ENCODE measurements around the gene CAMTA1. TPM values are rescaled to one million over a fixed set of nuclear protein-coding genes. Genes with fewer than 3 reads are reported as not detected.
A peak's percentile ranks its signal among the peaks of the same experiment; 100 is the strongest.

The CAMTA1 gene
- total RNA-seq, 6 donors from 2014 or later: 38.8 to 74.0 (median 46.1) TPM

DNA sequence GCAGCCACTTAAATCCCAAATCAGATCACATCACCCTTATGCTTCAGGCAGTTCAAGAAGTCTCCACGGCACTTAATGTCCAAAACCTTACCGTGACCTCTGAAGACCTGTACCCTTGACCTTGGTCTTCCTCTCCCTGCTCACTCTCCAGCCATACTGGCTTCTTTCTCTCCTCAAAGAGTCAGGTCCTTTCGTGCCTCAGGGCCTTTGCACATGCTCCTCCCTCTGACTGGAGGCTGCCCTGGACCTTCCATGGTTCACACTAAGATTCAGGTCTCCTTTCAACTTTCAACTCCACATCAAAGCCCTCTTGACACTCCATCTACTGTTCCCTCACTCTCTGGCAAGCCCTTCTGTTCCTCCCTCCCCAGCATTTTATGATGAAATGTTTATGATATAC is 695.9 kb downstream of the CAMTA1 start:
- H3K27ac ChIP-seq: no peak overlapping the region
- no peak for DNase-seq
- H3K4me3 ChIP-seq: no peak overlapping the region
- no peaks in the 10 kb centered on the region for H3K36me3 ChIP-seq
- 62 to 91% methylated on average over 3 of the region's 3 CpGs for WGBS, 2 donors
- no peak for ATAC-seq (ENCODE audit: low FRiP score in 2 of 2)
- TF ChIP-seq POLR2A (IDR thresholded peaks at IDR 0.05): no peak
- TF ChIP-seq POLR2AphosphoS5 (IDR thresholded peaks at IDR 0.05): no peak
- TF ChIP-seq, protein P1, sequence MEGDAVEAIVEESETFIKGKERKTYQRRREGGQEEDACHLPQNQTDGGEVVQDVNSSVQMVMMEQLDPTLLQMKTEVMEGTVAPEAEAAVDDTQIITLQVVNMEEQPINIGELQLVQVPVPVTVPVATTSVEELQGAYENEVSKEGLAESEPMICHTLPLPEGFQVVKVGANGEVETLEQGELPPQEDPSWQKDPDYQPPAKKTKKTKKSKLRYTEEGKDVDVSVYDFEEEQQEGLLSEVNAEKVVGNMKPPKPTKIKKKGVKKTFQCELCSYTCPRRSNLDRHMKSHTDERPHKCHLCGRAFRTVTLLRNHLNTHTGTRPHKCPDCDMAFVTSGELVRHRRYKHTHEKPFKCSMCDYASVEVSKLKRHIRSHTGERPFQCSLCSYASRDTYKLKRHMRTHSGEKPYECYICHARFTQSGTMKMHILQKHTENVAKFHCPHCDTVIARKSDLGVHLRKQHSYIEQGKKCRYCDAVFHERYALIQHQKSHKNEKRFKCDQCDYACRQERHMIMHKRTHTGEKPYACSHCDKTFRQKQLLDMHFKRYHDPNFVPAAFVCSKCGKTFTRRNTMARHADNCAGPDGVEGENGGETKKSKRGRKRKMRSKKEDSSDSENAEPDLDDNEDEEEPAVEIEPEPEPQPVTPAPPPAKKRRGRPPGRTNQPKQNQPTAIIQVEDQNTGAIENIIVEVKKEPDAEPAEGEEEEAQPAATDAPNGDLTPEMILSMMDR (IDR thresholded peaks at IDR 0.05): no peak
- TF ChIP-seq EP300 (IDR thresholded peaks at IDR 0.05): no peak
- H3K27me3 ChIP-seq: no peaks in the 10 kb centered on the region
- H3K4me1 ChIP-seq: peaks cover 3 to 17% (median 11%) of the 10 kb centered on the region in 4 donors
- no peaks in the 10 kb centered on the region for H3K9me3 ChIP-seq

DNA sequence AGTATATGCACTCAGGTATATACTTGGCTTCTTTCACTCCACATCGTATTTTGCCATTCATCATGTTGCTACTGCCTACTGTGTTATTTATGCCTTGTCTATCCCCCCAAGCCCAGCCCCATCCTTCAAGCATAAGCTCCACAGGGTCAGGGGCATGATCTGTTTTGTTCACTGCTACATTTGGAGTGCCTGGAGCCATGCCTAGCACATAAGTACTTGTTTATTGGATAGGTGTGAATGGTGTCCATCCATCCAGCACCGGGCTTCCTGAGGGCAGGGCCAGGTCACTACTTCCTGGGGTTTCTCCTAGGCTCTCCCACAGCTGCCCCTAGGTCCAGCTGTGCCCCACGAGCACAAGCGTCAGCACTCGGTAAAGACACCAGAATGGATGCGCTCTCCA is 696.8 kb downstream of the CAMTA1 start:
- H3K27me3 ChIP-seq: no peaks in the 10 kb centered on the region
- H3K36me3 ChIP-seq: no peaks in the 10 kb centered on the region
- H3K27ac ChIP-seq: no peak overlapping the region
- DNase-seq: no peak
- H3K9me3 ChIP-seq: no peaks in the 10 kb centered on the region
- TF ChIP-seq EP300 (IDR thresholded peaks at IDR 0.05) (no peak), POLR2A (IDR thresholded peaks at IDR 0.05) (no peak), POLR2AphosphoS5 (IDR thresholded peaks at IDR 0.05) (no peak)
- TF ChIP-seq, protein P1 (IDR thresholded peaks at IDR 0.05): no peak
- H3K4me1 ChIP-seq: peaks cover 3 to 17% (median 11%) of the 10 kb centered on the region in 4 donors
- ATAC-seq (ENCODE audit: low FRiP score in 2 of 2): no peak
- 74 to 75% methylated on average over 6 of the region's 6 CpGs for WGBS, 2 donors
- H3K4me3 ChIP-seq: no peak overlapping the region

DNA sequence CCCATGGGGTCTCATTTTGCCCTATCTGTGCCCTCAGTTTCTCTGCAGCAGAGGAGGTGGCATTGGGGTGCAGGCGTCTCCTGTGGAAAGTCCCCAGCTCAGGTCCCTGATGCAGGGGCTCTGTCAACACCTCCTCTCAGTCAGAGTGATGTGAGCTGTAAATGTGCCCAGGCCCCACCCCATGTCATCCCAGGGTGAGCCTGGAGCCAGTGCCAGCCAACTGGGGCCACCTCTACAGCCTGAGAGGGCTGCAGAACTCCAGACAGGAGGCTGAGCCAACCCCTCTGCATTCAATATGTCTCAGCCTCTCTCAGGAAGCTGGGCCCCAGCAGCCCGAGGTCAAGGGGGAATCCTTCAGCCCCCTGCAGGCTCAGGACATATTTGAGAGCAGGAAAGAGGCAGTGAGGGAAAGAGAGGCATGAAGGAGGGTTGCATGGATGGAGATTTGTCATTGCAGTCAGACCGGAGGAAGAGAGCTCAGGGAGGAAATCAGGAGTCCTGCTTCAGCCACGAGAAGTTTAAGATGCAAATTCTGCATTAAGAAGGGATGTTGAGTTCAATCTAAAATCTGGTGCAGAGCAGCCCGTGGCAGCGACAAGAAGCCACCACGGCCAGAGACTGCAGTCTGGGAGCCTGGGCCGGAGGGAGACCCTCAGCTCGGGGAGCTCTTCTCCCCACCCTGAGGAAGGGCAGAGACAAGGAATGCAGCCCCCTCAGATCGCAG is 697.7 kb downstream of the CAMTA1 start:
- Histone ChIP-seq H3K4me3 (no peak overlapping the region), H3K9me3 (no peaks in the 10 kb centered on the region), H3K27ac (no peak overlapping the region), H3K4me1 (peaks cover 3 to 13% (median 10%) of the 10 kb centered on the region in 4 donors), H3K36me3 (no peaks in the 10 kb centered on the region), H3K27me3 (no peaks in the 10 kb centered on the region)
- ATAC-seq (ENCODE audit: low FRiP score in 2 of 2) (no peak), DNase-seq (no peak)
- TF ChIP-seq EP300 (IDR thresholded peaks at IDR 0.05) (no peak), POLR2AphosphoS5 (IDR thresholded peaks at IDR 0.05) (no peak), POLR2A (IDR thresholded peaks at IDR 0.05) (no peak)
- TF ChIP-seq, protein P1 (IDR thresholded peaks at IDR 0.05): no peak
- WGBS, 2 donors: 65 to 68% methylated on average over 9 to 10 of the region's 10 CpGs

DNA sequence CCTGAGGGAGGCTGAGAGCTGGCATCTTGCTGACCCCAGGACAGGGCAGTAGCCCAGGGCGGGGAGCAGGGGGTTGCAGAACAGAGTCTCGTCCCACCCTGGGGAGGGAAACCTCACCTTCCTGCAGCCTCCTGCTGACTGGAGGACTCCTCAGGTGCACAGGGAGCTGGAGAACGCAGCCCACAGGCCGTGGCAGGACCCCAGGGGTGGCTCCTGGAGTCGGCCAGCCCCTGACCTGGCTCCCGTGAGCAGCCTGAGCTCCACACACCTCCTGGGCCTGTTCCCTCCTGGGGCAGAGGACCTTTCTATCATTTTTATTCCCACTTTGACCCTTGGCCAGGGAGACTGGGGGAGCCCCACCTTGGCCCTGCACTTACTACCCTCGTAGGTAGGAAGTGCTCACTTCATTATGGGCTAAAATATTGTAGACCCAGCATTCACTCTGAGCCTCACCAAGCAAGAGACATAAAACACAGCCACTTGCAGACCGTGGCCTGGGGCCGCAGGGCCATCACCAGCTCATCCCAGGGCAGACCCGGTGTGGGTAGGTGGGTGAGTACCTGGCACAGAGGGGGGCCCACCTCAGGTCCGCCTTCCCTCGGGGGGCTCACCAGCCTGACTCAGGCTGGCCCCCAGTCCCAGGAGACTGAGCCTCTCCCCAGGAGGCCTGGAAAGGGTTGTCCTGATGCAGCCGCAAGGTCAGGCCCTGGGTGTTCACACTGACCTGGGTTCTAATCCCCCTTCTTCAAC is 698.6 kb downstream of the CAMTA1 start:
- TF ChIP-seq, protein P1 (IDR thresholded peaks at IDR 0.05): no peak
- TF ChIP-seq POLR2A (IDR thresholded peaks at IDR 0.05): no peak
- no peak for TF ChIP-seq EP300 (IDR thresholded peaks at IDR 0.05)
- no peak for TF ChIP-seq POLR2AphosphoS5 (IDR thresholded peaks at IDR 0.05)
- H3K36me3 ChIP-seq: no peaks in the 10 kb centered on the region
- 67 to 84% methylated on average over 1 to 13 of the region's 13 CpGs for WGBS, 2 donors
- DNase-seq (peak in 1 of 2 donors; percentile 47), ATAC-seq (ENCODE audit: low FRiP score in 2 of 2) (no peak)
- no peaks in the 10 kb centered on the region for H3K9me3 ChIP-seq
- peaks cover 3 to 7% (median 4%) of the 10 kb centered on the region in 4 donors for H3K4me1 ChIP-seq
- no peaks in the 10 kb centered on the region for H3K27me3 ChIP-seq
- H3K4me3 ChIP-seq: no peak overlapping the region
- no peak overlapping the region for H3K27ac ChIP-seq

All from upper lobe of left lung (tissue), 6 donors.